Measurements from ENCODE around the gene TRAF5.

GRCh38 chr1:211318576-211319280, 7.9 kb upstream of the TRAF5 start:
- no peak for TF ChIP-seq CTCF (IDR thresholded peaks at IDR 0.05; ENCODE audit: low read depth, low read length, missing input control)
- TF ChIP-seq JUND (IDR thresholded peaks at IDR 0.05): no peak
- no peak for TF ChIP-seq GABPA (IDR thresholded peaks at IDR 0.05 in 1 of 2, conservative IDR thresholded peaks at IDR 0.05 in 1 of 2)
- no peak for TF ChIP-seq YY1 (IDR thresholded peaks at IDR 0.05)
- no peak for TF ChIP-seq MAX (IDR thresholded peaks at IDR 0.05)
- TF ChIP-seq RAD21 (IDR thresholded peaks at IDR 0.05): no peak
- TF ChIP-seq REST (IDR thresholded peaks at IDR 0.05): no peak
- TF ChIP-seq FOXA2 (IDR thresholded peaks at IDR 0.05): no peak
- TF ChIP-seq HNF4G (IDR thresholded peaks at IDR 0.05): no peak
- TF ChIP-seq EGR1 (IDR thresholded peaks at IDR 0.05; ENCODE audit: low read depth in 2 of 2): no peak
- no peak for TF ChIP-seq SP1 (IDR thresholded peaks at IDR 0.05)
- TF ChIP-seq ZBTB33 (IDR thresholded peaks at IDR 0.05): no peak
